ENCODE results near the gene GDI1.

The GDI1 gene

DNA sequence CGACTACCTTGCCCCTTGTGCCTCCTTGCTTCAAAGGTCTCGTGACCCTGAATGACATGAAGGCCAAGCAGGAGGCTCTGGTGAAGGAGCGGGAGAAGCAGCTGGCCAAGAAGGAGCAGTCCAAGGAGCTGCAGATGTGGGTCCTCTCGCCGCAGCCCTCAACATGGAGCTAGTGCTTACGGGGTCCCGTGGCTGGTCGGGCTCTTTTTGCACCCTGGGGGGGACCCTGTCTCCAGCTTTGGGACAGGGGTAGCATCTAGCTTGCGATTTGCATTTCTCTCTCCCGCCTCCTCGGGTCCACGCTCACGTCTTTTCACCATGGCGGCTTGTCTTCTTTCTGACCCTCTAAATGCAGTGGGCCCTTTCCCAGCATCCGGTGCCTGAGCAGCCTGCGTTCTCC lies 8.8 kb downstream of the GDI1 start:
- Histone ChIP-seq H4K20me1 (ENCODE audit: insufficient read depth, low read length, poor library complexity, severe bottlenecking) (no peaks in the 10 kb centered on the region), H3K36me3 (ENCODE audit: insufficient read depth, low read length) (no peaks in the 10 kb centered on the region; the same call in 1 of the 2 replicates), H3K4me1 (ENCODE audit: insufficient read depth, low read length, poor library complexity, severe bottlenecking) (no peaks in the 10 kb centered on the region), H3K79me2 (ENCODE audit: insufficient read depth, low read length) (peaks cover 10% of the 10 kb centered on the region; the same call in 1 of the 2 replicates), H3K4me3 (ENCODE audit: low read length, poor library complexity, severe bottlenecking) (no peak overlapping the region), H3K4me2 (ENCODE audit: low read depth, low read length, poor library complexity, severe bottlenecking) (no peak overlapping the region), H3K9me3 (ENCODE audit: insufficient read depth, low read depth, low read length) (no peaks in the 10 kb centered on the region), H3K9me2 (replicated peaks; ENCODE audit: low read depth, low read length) (no peaks in the 10 kb centered on the region), H3F3A (ENCODE audit: low read depth) (no peaks in the 10 kb centered on the region), H2AFZ (ENCODE audit: low read length) (no peak overlapping the region), H3K27me3 (ENCODE audit: insufficient read depth, low read length, poor library complexity, severe bottlenecking) (no peaks in the 10 kb centered on the region), H3K9ac (ENCODE audit: low read depth, low read length, poor library complexity, severe bottlenecking) (no peak overlapping the region)
- TF ChIP-seq, protein P1, sequence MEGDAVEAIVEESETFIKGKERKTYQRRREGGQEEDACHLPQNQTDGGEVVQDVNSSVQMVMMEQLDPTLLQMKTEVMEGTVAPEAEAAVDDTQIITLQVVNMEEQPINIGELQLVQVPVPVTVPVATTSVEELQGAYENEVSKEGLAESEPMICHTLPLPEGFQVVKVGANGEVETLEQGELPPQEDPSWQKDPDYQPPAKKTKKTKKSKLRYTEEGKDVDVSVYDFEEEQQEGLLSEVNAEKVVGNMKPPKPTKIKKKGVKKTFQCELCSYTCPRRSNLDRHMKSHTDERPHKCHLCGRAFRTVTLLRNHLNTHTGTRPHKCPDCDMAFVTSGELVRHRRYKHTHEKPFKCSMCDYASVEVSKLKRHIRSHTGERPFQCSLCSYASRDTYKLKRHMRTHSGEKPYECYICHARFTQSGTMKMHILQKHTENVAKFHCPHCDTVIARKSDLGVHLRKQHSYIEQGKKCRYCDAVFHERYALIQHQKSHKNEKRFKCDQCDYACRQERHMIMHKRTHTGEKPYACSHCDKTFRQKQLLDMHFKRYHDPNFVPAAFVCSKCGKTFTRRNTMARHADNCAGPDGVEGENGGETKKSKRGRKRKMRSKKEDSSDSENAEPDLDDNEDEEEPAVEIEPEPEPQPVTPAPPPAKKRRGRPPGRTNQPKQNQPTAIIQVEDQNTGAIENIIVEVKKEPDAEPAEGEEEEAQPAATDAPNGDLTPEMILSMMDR (conservative IDR thresholded peaks at IDR 0.05; ENCODE audit: low read length), result no peak
- TF ChIP-seq EZH2phosphoT487 (IDR thresholded peaks at IDR 0.05; ENCODE audit: borderline replicate concordance), result no peak

DNA sequence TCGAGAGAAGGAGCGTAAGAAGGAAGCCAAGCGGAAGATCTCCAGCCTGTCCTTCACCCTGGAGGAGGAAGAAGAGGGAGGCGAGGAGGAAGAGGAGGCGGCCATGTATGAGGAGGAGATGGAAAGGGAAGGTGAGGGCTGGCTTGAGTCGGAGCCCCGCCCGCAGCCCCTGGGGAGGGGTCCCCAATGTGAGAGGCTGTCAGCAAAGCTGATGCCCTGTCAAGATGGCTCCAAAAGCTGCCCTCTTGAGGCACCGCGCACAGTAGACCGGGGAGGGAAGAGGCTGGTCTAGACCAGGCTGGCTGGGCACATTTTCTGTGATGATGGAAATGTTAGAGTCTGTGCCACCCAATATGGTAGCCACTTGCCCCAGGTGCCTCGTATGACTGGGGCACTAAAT lies 9.5 kb downstream of the GDI1 start:
- Histone ChIP-seq H3K79me2 (ENCODE audit: insufficient read depth, low read length) (peaks cover 9% of the 10 kb centered on the region; the same call in 1 of the 2 replicates), H3K4me3 (ENCODE audit: low read length, poor library complexity, severe bottlenecking) (no peak overlapping the region), H3K9me2 (replicated peaks; ENCODE audit: low read depth, low read length) (no peaks in the 10 kb centered on the region), H3K9ac (ENCODE audit: low read depth, low read length, poor library complexity, severe bottlenecking) (no peak overlapping the region), H2AFZ (ENCODE audit: low read length) (no peak overlapping the region), H3K4me2 (ENCODE audit: low read depth, low read length, poor library complexity, severe bottlenecking) (no peak overlapping the region), H3K36me3 (ENCODE audit: insufficient read depth, low read length) (no peaks in the 10 kb centered on the region; the same call in 1 of the 2 replicates), H3K27me3 (ENCODE audit: insufficient read depth, low read length, poor library complexity, severe bottlenecking) (no peaks in the 10 kb centered on the region), H3K4me1 (ENCODE audit: insufficient read depth, low read length, poor library complexity, severe bottlenecking) (no peaks in the 10 kb centered on the region), H3K9me3 (ENCODE audit: insufficient read depth, low read depth, low read length) (no peaks in the 10 kb centered on the region), H3F3A (ENCODE audit: low read depth) (no peaks in the 10 kb centered on the region), H4K20me1 (ENCODE audit: insufficient read depth, low read length, poor library complexity, severe bottlenecking) (no peaks in the 10 kb centered on the region)
- no peak for TF ChIP-seq EZH2phosphoT487 (IDR thresholded peaks at IDR 0.05; ENCODE audit: borderline replicate concordance)
- TF ChIP-seq, protein P1 (conservative IDR thresholded peaks at IDR 0.05; ENCODE audit: low read length), result no peak

DNA sequence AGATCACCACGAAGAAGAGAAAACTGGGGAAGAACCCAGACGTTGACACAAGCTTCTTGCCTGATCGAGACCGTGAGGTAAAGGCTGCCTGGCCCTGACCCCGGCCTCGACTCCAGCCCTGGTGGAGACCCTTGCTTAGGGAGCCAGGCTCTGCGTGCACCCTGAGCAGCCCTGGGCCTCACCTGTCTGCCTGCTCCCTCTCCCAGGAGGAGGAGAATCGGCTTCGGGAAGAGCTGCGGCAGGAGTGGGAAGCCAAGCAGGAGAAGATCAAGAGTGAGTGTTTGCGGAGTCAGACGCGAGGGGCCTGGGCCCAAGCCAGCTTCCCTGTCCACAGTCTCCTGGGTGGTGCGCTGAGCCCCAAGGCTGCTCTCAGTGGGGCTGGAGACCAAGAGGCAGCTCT lies 11.5 kb downstream of the GDI1 start:
- Histone ChIP-seq H3K36me3 (ENCODE audit: insufficient read depth, low read length) (no peaks in the 10 kb centered on the region), H3K27me3 (ENCODE audit: insufficient read depth, low read length, poor library complexity, severe bottlenecking) (no peaks in the 10 kb centered on the region), H3K9me2 (replicated peaks; ENCODE audit: low read depth, low read length) (no peaks in the 10 kb centered on the region), H3K4me2 (ENCODE audit: low read depth, low read length, poor library complexity, severe bottlenecking) (no peak overlapping the region), H3K9me3 (ENCODE audit: insufficient read depth, low read depth, low read length) (no peaks in the 10 kb centered on the region), H3K79me2 (ENCODE audit: insufficient read depth, low read length) (peaks cover 9% of the 10 kb centered on the region; the same call in 1 of the 2 replicates), H3K4me3 (ENCODE audit: low read length, poor library complexity, severe bottlenecking) (no peak overlapping the region), H3F3A (ENCODE audit: low read depth) (no peaks in the 10 kb centered on the region), H4K20me1 (ENCODE audit: insufficient read depth, low read length, poor library complexity, severe bottlenecking) (no peaks in the 10 kb centered on the region), H2AFZ (ENCODE audit: low read length) (no peak overlapping the region), H3K9ac (ENCODE audit: low read depth, low read length, poor library complexity, severe bottlenecking) (no peak overlapping the region), H3K4me1 (ENCODE audit: insufficient read depth, low read length, poor library complexity, severe bottlenecking) (no peaks in the 10 kb centered on the region)
- TF ChIP-seq, protein P1 (conservative IDR thresholded peaks at IDR 0.05; ENCODE audit: low read length), result no peak
- TF ChIP-seq EZH2phosphoT487 (IDR thresholded peaks at IDR 0.05; ENCODE audit: borderline replicate concordance), result no peak
